ENCODE results near the gene STYK1.
"Not testable (repeated sequence)": the region's sequence is repeated elsewhere in the genome, so short reads cannot be mapped to it uniquely, and the experiment has no call there.

STYK1 gene

DNA sequence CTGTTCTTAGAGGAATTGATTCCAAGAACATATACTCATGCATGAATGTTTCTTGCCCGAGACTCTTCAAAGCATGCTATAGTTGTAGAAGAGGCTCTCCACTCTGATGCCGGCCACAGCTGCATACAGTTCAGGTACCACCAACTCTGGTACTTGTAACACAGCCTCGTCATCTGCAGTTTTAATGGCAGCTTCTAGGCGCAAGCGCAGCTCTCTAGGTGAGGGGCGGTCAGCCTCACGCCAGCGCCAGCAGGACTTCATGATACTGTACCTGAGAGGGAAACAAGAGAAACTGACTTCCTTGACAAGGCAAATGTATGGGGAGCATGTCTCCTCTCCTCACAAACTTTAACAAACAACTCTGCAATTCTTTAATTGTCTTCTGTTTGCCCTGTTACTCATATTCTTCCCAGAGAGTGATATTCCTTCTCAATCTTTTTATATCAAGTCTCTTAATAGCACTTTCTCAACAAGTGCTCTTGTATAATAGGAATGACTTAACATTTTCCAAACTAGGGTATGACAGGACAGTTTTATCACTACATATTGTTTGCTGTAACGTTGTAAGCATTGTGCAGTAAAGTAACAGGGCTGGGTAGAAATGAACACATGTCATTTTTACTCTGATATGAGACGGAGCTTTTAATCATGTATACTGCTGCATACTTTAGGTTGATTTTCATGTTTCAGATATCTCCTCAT is 53.6 kb downstream of the STYK1 start:
- DNase-seq (ENCODE audit: low read depth), result no peak

DNA sequence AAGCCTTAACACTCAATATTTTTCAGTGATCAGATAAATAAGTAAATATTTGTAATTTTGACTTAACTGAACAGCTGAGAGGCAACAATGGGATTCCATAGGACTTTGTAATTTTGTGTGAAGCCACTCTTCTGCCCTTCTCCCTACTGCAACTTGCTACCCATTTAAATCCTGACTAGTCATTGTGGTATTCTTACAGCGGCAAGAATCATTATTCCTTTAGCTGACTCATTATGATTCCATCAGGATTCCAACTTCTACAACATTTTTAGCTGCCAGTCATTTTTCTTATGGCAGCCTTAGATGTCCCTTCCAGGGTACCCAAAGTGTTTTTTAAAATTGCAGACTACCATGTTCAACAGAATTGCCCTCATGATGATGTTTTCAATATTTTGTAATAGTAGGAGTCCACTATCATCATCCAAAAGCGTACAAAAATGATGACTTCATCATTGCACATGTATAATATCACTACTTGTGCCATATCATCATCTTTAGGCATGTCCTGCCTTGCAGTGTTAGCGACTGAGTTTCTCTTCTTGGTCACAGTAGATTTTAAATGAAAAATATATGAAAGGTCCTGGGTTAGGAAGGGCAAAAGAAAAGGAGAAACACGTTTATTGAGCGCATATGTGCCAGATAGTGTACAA is 55.4 kb downstream of the STYK1 start:
- DNase-seq (ENCODE audit: low read depth), result no peak

DNA sequence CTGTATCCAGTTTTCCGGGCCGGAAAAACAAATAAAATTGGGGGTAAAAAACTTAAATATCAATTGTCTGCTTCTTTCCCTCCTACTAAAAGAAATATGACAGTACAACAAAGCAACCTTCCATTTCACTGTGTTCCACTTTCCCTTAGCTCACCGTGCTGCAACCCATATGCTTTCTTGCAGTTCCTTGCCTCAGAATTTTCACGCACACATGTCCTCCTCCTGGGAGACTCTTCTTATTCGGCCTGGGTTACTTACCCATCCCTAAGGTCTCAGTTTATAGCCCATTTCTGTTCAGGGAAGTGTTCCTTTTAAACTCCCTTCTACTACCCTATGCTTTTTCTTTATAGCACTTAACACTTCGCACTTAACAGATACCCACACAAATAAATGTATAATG is 56.0 kb downstream of the STYK1 start:
- DNase-seq (ENCODE audit: low read depth), result no peak

DNA sequence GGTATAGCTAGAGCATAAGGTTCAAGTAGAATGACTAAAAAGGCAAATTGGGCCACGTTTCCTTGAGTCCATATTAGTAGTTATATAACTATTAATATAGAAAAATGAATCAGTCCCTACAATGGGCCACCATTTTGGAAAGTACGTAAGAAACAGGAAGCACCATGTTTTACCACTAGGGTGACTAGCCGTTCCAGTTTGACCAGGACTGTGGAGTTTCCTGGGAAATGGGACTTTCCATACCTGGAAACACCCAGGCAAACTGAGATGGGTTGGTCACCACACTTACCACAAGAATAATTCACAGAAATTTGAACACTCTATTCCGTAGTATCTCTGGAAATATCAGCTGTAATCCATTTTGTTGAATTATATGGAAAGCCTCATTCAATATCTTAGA is 58.3 kb downstream of the STYK1 start:
- DNase-seq (ENCODE audit: low read depth), result no peak

DNA sequence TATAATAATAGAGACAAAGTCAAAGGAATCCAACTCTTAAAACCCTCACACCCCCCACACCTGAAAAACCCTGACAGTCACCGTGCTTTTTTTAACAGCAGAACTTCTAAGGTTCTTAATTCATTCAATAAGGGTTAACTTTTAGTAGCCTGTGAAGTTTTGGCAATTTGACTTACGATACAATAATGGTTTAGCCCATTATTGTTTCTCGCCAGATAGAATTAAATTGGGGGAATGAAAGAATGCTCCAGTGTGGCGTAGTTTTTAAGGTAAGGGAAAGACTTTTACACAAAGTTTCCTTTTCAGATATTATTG is 59.8 kb downstream of the STYK1 start:
- DNase-seq (ENCODE audit: low read depth), result no peak

DNA sequence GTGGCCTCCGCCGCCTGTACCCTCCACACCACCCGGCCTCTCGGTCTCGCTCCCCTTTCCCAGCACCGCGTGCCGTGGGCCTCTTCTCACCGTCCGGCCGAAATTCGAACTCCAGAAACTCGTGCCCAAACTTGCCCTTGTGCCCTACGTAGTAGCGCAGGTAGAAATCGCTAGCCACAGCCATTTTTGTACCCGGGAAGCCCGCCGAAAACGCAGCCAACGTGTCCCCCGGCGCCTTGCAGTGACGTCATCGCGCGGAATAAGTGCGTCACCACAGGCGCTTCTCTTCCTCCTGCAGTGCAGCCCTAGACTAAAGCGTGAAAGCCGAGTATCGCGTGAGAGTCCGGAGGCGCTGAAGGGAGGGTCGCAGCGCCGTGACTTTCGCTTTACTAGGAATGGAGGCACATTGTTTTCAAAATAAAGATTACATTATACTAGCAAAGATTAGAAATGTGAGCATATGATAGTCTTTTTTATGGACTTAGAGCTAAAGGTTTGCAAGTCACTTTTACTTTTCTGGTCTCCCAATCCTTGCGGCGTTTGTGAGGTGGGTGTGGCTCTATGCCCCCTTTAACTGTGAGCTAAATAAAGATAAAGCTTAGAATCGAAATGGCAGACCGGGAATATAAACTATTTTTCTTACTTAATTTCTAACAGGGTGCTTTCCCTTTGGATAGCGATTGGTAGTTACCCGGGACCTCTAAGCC is 60.4 kb downstream of the STYK1 start, which contains the start of gene MAGOHB:
TSS of gene MAGOHB (minus strand) at position 261 of the 707 bp plus-strand sequence. CDS start at position 184, 77 bp downstream.
- DNase-seq (ENCODE audit: low read depth), result peak; percentile 99

DNA sequence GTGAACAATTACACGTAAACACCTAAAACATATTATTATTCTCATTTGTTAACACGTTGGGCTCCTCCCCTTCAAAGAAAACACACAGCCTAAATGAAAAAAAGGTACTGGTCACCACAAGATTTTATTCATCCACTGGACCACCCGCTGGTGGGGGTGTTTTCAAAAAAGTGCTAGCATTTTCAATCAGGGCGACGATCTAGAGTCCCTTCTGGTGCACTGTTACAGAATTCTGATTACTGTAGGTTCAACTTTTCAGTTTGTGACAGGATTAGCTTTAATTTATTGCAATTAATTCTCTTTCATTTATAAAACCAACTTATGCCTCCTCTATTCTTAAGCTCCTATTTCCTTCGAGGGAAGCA is 60.9 kb downstream of the STYK1 start:
- no peak for DNase-seq (ENCODE audit: low read depth)

DNA sequence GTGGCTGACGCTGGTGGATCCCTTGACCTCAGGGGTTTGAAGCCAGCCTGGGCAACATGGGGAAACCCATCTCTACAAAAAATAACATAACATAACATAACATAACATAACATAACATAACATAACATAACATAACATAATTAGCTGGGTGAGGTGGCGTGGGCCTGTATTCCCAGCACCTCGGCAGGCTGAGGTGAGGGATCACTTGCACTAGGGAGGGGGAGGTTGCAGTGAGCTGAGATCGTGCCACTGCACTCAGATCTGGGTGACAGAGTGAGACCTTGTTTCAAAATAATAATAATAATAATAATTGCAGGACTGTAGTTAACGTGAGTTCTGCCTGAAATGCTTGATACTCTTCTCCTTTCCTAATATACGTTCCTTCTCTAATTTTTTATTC is 61.7 kb downstream of the STYK1 start:
- no peak for DNase-seq (ENCODE audit: low read depth)

DNA sequence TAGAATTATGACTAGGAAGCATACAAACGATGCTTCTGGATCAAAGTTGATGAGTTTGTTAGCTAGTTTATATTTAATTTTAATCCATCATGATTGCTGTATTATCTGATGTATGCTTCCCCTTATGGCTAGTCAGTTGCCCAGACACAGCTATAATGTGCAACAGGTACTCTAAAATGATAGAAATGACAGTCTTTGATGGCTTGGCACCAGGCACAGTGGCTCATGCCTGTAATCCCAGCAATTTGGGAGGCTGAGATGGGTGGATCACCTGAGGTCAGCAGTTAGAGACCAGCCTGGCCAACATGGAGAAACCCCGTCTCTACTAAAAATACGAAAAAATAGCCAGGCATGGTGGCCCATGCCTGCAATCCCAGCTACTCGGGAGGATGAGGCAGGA is 62.6 kb downstream of the STYK1 start:
- not testable (repeated sequence) for DNase-seq (ENCODE audit: low read depth)

DNA sequence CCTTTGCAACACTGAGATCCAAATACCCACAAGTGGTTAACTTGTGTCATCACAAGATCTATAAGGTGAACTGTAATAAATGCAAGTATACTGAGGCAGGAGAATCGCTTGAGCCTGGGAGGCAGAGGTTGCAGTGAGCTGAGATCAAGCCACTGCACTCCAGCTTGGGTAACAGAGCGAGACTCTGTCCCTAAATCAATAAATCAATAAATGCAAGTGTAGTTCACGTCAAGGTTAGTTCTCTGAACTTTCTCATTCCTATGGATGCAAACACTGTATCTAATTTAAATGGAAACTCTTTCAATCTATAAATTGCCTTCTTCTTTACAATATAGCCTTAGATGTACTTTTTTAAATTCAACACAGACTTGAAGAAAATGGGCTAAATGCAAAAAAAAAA is 63.7 kb downstream of the STYK1 start:
- DNase-seq (ENCODE audit: low read depth), result no peak

DNA sequence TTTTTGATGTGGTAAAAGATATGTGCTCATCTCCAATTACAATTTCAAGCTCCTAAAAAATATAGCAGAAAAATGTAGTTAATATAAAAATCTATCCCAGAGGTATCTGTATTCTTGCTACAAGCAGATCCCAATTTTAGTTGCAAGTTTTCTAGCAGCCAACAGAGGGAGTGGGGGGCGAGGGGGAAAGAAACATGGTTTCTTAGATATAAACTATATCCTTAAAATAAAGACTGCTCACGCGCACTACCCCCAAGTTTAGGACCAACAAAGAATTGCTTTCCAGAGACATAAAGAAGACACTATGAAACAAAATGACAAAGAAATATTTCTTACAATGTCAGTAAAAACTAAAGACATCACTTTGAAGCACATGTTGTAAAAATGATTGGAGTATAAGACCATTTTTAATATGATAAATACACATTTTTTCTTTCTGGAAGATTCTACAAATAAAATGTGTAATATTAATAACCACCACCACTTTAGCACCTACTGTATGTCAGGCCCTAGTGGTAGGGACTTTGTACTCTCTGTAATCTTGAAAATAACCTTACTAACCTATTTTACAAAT is 65.9 kb downstream of the STYK1 start:
- no peak for DNase-seq (ENCODE audit: low read depth)

DNA sequence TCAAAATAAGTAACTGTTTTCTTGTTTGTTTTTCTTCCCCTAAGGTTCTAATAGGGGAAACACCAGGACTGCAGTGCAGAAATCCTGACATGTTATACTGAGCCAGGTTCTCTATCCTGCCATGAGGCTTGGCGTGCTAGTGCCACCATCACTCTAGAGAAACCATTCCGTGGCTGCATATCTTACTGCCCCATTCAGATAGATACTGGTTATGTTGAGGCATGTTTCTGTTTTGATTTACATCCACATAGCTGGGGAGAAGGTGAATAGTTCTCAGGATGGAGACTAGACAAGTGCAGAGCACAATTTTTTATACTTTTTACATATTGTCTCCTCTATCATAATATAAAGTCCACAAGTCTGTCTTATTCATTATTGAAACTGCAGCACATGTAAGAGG is 72.0 kb downstream of the STYK1 start:
- DNase-seq (ENCODE audit: low read depth), result no peak

DNA sequence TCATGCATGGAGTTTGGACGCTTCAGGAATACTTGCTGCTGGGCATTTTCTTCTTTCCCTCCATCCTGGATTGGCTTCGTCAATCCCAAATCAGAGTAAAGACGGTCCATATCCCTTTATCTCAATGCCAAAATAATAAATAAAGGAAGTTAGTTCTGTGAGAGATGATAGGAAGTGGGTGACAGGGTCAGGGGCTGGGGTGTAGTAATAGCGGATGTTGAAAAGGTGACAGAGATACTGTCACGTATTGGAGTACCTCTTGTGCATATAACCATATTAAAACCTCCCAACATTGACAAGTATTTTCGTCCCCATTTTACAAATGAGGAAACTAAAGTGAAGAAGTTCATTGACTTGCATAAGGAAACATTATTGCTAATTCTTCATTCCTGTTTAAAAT is 72.9 kb downstream of the STYK1 start:
- DNase-seq (ENCODE audit: low read depth), result no peak

DNA sequence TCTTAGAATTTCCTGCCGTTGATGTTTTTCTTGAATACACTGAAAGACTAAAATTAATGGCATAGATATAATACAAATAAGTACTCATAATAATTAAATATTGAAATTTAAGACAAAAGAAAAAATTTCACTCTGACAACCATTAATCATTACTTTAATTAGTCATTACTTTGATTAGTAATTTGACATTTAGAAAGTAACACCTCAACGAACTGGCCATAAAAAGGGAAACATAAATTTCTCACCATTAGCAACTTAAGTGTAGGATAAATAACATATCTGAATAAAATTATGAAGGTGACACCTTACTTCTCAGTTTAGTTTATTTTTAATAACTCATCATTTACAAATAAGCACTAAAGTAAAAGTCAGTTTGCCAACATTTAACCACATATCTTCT is 78.0 kb downstream of the STYK1 start:
- no peak for DNase-seq (ENCODE audit: low read depth)

DNA sequence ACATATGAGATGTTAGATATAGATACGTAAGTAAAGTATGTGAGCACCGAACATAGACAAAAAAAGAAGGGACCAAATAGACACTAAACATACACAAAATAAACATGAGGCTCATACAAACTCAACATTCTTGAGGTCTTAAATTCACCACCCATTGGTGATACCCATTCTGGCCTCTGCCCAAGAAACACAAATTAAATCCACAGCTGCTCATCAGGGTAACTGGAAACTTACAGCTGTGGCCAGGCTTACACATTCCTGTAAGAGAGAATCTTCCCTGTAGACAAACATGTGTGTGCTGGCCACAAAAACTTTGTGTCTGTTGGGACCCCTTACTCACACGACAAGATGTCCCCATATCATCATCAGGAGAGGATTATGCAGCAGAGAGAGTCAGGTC is 82.9 kb downstream of the STYK1 start:
- no peak for DNase-seq (ENCODE audit: low read depth)

DNA sequence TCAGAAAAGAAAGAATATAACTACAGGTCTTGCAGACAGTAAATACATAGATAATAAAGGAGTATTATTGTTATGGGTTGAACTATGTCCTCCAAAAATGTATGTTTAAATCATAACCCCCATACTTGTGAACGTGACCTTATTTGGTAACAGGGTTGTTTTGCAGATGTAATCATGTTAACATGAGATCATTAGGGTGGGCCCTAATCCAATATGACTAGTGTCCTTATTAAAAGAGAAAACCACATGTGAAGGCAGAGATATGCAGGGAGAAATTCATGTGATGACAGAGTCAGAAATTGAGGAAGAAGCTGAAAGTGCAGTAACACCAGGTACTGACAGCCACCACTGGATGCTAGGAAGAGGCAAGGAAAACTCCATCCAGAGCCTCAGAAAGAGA is 89.4 kb downstream of the STYK1 start:
- DNase-seq (ENCODE audit: low read depth), result no peak

DNA sequence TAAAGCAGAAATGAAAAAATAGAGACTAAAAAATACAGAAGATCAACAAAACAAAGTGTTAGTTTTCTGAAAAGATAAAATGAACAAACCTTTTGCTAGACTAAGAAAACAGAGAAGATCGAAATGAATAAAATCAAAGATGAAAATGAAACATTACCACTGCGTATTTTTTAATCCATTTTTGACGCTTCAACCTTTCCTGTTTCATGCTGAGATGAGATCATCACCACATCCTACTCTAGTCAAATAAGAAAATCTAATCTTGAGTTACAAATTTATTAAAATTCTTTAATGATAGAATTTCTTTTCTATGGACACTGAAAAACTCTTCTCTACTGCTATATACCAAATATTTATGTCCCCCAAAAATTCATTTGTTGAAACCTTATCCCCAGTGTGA is 91.1 kb downstream of the STYK1 start:
- DNase-seq (ENCODE audit: low read depth), result no peak

DNA sequence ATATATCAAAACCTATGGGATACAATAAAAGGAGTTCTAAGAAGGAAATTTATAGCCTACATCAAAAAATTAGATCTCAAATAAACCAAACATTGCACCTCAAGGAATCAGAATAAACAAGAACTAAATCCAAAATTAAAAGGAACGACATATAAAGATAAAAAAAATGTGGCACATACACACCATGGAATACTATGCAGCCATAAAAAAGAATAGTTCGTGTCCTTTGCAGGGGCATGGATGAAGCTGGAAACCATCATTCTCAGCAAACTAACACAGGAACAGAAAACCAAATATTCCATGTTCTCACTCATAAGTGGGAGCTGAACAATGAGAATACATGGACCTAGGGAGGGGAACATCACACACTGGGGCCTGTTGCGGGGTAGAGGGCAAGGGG is 91.7 kb downstream of the STYK1 start:
- DNase-seq (ENCODE audit: low read depth), result not testable (repeated sequence)

DNA sequence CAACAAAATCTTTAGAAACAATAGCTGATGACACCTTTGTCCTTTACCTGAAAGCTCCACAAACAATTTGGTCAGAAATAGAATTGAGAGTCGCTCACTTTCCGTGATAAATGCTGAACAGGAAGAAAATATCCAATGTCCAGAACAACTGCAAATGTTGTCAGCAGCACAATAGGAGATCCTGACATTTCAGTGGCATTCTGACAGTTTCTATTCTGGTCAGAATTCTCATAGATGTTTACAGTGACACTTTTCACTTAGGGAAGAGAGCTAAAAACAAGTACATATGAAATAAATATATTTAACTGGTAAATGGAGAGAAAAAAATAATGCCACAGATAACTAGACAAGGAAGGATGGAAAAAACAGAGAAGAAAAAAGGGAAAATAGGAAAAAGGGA is 99.5 kb downstream of the STYK1 start:
- DNase-seq (ENCODE audit: low read depth), result no peak

DNA sequence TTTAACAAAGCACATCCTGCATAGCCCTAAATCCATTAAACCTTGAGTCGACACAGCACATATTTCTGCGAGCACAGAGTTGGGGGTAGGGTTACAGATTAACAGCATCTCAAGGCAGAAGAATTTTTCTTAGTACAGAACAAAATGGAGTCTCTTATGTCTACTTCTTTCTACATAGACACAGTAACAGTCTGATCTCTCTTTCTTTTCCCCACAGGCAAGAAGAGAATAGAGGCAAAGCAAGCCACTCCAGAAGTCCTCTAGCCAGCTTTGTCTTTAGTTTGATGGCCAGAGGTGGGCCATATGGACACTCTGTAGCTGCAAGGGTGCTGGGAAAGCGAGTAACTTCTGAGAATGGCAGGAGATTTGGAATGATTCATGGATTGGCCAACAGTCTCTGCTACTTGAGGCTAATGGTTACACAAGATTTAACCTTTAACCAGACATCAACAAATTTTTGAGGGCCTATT is 101.8 kb downstream of the STYK1 start:
- not testable (repeated sequence) for DNase-seq (ENCODE audit: low read depth)

DNA sequence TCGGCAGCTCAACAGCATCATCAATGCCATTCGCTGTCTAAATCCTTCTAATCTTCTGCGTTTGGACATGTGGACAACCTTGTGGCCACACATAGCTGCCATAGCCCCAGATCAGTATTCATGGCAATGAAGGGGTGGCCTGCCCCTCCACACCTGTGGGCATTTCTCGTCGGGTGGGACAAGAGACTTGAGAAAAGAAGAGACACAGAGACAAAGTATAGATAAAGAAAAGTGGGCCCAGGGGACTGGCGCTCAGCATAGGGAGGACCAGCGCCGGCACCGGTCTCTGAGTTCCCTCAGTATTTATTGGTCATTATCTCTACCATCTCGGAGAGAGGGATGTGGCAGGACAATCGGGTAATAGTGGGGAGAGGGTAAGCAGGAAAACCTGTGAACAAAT is 102.7 kb downstream of the STYK1 start:
- DNase-seq (ENCODE audit: low read depth), result no peak
